Measurements from ENCODE around the gene DTNBP1. TPM values are rescaled to one million over a fixed set of nuclear protein-coding genes. Genes with fewer than 3 reads are reported as not detected.

Gene DTNBP1
- total RNA-seq, 2 donors from 2014 or later = 21.0 to 26.9 TPM

DNA sequence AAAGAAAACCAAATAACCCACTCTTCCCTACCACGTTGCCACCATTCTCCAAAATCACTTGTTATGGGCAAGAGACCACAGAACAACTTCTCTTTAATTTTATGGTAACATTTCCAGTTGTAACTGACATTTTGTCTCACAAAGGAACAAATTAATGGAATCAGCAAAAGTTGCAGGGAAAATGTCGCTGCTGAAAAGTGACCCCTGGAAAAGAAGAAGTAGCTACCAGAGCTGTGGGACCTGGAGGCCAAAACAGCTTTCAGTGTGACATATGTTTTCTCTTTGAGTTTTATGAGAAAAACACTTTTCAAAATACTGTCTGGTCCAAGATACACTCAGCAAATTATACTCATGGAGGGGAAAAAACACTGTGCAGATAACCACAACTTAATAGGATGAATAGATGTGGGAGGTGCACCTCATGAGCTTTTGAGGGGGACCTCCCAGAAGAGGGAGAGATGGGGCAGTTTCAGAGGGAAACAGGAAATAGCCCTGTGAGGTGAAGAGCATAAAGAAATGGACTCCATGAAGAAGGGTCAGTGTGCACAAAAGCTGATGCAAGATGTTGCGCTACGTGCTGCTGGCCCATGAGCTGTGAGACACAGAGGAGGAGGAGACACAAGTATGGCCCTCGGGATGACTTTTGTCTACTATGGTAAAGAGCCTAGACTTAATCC, 87.3 kb downstream of the DTNBP1 start:
- DNase-seq = no peak
- ATAC-seq = no peak
- intact Hi-C loops (cut with DNase I, micrococcal nuclease) = no loop called here

DNA sequence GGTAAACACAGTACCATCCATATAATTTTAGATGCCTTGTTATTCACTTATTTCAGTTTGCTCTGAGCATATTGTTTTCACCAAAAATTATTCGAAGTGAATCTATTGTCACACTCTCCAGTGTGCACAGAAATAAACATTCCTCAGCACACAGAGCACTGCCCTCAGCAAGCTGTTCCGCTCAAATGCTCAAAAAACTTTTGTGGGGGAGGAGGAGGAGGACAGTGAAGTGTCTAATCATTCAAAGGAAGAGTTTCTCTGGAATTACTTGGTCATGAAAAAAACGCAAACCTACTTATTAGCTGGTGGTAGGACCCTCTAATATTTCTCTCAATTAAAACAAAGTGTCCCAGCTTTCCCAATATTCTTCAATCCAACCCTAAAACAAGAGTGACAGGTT, 88.3 kb downstream of the DTNBP1 start:
- intact Hi-C loops (cut with DNase I, micrococcal nuclease) = no loop called here
- ATAC-seq = no peak
- no peak for DNase-seq

DNA sequence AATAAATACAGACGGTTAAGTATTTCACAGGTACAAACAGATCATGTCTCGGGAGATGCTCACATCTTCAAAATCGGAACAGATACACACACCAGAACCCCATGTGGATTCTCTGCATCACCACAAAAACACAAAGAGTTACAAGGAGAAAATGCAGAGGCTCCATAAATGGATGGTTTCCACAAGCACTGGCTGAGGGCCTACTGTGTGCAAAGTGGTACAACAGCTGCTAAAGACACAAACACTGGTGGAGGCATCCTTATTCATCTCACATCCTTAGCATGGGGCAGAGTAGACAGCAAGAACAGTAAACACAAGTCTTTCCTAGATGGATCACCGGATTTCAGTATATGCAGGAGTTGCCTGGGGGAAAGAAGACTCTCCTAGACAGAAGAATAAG, 88.8 kb downstream of the DTNBP1 start:
- ATAC-seq = no peak
- no peak for DNase-seq
- intact Hi-C loops (cut with DNase I, micrococcal nuclease) = no loop called here

DNA sequence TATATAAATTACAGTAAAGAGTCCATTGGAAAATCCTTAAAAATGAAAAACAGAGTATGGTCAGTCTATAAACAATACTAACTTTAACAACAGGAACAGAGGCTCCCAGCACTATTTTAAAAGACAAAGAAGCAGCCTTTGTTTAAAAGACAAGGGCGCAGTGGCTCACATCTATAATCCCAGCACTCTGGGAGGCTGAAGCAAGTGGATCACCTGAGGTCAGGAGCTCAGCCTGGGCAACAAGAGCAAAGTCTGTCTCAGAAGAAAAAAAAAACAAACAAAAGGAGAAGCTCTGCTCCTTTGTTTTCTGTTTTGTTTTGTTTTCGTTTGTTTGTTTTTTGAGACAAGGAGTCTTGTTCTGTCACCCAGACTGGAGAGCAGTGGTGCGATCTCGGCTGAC, 89.4 kb downstream of the DTNBP1 start:
- no peak for DNase-seq

DNA sequence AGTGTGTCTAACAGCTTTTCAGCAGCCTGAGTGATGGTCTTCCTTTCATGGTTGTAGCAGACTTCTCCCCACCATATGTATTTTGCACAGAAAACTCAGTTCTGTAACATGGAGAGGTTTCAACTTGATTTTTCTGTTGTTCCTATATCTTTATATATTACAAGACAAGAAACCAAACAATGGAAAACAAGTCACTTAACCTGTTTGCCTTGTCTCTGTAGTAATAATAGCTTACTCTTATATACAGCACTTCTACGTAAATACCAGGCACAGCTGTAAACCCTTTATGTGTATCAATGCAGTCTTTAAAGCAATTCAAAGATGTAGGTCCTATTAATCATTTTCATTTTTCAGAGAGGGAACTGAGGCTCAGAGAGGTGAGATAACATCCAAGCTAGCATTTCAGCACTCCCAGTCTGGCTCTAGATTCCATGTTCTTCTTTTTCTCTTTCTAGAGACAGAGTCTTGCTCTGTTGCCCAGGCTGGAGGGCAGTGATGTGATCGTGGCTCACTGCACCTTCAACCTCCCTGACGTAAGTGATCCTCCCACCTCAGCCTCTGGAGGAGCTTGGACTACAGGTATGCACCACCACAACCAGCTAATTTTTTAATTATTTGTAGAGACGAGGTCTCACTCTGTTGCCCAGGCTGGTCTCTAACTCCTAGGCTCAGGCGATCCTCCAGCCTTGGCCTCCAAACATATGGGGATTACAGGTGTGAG, 90.4 kb downstream of the DTNBP1 start:
- intact Hi-C loops (cut with DNase I, micrococcal nuclease) = no loop called here
- DNase-seq (no peak), ATAC-seq (no peak)

More for the DNA sequence above, 89.4 kb downstream of the DTNBP1 start:
- intact Hi-C loops (cut with DNase I, micrococcal nuclease) = no loop called here
- no peak for ATAC-seq

DNA sequence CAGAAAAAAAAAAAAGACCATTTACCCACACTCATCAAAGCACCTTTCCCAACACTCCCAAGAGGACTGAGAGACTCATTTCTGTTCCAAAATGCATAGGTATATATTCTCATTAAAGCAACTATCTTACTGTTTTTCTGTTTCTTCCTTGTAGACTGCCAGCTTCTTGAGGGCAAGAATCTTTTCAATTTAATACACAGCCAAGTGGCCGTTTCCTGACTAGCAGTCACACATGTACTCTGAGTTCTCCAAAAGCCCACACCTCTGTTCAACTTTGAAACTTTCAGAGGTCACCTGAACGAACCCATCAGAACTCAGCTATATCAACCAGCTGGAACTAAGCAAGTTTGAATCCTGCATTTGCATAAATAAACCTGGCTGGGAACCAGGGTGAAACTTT, 92.7 kb downstream of the DTNBP1 start:
- ATAC-seq = no peak
- intact Hi-C loops (cut with DNase I, micrococcal nuclease) = no loop called here
- no peak for DNase-seq

DNA sequence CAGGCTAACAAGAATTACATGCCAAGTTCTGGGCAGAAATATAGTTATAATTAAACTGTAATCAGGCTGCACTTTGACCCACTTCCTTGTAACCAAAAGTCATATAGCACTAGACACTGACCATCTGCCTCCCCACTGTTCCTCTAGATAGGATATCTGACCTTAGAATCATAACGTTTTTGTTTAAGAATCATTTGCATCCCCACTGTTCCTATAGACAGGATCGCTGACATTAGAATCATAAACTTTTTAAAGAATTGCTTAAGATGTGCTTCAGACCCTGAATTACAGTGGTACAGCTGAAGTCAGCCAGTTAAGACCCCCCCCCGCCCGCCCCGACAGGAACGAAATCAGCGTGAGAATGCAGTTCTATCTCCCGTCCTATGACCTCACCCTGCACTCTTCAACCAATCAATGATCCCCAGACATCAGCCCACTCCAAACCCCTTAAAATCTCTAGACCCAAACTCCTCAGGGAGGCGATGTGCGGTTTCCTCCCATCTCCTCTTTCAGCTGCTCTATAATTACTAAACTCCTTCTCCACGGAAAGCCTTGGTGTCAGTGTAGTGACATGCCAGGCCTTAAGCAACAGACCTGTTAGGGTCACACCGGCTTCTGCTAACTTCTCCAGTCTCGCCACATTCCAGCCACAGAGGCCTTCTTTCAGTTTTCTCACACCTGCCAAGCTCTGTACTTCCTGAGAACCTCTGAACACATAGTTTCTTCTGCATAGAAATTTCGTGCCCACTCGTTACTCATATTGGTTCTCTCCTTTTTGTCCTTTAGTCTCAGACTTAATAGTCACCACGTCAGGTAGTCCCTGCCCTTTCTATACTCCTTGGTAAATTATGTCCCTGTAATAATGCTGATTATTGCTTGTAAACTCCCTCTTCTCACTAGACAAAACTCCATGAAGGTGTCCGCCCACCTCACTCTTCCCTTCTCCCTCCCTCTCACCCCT, 93.5 kb downstream of the DTNBP1 start:
- peak; percentile 67 for ATAC-seq
- intact Hi-C loops (cut with DNase I, micrococcal nuclease) = no loop called here
- no peak for DNase-seq

DNA sequence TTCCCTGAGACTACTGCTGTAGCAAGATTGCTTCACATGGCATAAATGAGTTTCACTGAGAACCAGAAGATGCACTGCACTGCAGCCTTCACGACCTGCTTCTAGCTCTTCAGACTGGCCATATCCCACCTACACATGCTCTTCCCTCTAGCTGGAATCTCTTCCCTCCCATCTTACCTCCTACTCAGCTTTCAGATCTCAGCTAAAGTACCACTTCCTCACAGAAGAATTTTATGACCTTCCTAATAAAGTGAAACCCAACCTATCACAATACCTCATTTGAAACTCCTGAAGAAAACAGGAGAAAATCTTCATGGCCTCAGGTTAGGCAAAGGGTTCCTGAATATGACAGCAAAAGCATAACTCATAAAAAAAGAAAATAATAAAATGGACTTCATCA, 99.9 kb downstream of the DTNBP1 start:
- no peak for DNase-seq
- ATAC-seq = no peak
- intact Hi-C loops (cut with DNase I, micrococcal nuclease) = no loop called here

DNA sequence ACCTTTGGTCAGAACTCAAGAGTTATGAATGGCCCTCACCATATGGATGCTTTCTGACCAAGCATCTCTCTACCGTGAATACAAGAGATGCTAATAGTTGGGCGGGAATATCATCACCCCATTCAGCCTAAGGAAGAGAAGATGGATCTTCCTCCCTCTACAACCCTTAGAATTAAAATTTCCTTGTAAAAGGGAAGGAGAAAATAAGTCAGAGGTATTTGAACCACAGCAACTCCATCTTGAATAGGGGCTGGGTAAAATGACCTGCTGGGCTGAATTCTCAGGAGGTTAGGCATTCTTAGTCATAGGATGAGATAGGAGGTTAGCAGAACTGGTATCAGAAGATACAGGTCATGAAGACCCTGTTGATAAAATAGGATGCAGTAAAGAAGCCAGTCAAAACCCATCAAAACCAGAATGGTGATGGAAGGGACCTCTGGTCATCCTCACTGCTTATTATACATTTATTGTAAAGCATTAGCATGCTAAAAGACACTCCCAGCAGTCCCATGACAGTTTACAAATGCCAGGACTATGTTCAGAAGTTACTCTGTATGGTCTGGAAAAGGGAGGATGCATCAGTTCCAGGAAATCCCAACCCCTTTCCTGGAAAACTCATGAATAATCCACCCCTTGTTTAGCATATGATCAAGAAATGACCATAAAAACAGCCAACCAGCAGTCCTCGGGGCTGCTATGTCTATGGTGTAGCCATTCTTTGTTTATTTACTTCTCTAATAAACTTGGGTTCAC, 101.2 kb downstream of the DTNBP1 start:
- intact Hi-C loops (cut with DNase I, micrococcal nuclease) = no loop called here
- DNase-seq (no peak), ATAC-seq (no peak)

DNA sequence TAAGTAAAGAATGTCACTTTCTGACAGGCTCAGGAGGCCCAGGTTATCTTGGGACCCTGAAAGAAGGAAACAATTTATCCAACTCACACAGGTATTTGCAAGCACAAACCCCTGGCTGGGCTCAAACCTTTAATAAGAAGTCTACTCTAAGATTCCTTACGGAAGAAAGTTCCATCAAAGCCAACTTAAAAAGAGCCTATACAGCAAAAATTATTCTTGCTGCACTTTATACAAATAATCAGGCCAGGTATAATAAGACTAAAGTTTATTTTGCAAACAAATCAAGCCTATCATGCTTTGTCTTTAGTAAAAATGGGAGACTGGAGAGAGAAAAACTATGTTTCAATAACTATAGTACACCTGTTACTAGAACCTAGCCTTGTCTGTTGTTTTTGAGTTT, 102.1 kb downstream of the DTNBP1 start:
- intact Hi-C loops (cut with DNase I, micrococcal nuclease) = no loop called here
- DNase-seq (no peak), ATAC-seq (no peak)

DNA sequence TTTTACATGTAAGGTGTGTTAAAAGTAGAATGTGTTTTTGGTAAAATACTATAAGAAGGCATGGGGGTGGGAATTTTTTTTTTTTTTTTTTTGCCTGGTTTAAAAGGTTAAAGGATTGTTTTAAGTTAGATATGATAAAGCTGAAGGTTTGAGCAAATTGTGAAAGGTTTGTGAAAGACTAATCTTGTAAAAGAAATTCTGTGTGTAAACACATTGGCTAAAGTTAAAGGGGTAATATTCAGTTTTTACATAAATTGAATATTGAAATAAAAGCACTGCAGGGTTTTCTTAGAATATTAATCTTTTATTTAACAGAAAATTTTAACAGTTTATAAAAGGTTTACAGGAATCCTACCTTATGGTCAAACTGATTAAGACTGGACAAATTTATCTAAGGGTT, 105.7 kb downstream of the DTNBP1 start:
- intact Hi-C loops (cut with DNase I, micrococcal nuclease) = no loop called here
- DNase-seq (no peak), ATAC-seq (no peak)

DNA sequence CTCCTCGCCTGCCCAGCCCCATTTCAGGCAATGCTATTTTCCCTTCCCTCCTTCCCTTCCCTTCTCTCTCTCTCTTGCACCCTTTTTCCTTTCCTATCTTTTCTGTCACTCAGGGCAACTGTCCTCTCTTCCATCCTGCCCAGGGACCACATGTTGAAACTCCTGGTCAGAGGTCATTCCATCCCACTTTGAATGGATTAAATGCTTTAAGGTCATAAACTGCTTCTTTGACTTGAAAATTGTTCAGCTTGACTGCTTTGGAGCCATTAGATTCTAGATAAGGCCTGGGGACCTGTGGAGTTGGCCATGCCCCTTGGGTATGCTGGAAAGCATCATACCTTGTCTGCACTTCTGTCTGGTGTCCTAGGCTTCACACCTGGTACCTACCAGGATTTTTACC, 106.1 kb downstream of the DTNBP1 start:
- intact Hi-C loops (cut with DNase I, micrococcal nuclease) = no loop called here
- DNase-seq (no peak), ATAC-seq (no peak)

DNA sequence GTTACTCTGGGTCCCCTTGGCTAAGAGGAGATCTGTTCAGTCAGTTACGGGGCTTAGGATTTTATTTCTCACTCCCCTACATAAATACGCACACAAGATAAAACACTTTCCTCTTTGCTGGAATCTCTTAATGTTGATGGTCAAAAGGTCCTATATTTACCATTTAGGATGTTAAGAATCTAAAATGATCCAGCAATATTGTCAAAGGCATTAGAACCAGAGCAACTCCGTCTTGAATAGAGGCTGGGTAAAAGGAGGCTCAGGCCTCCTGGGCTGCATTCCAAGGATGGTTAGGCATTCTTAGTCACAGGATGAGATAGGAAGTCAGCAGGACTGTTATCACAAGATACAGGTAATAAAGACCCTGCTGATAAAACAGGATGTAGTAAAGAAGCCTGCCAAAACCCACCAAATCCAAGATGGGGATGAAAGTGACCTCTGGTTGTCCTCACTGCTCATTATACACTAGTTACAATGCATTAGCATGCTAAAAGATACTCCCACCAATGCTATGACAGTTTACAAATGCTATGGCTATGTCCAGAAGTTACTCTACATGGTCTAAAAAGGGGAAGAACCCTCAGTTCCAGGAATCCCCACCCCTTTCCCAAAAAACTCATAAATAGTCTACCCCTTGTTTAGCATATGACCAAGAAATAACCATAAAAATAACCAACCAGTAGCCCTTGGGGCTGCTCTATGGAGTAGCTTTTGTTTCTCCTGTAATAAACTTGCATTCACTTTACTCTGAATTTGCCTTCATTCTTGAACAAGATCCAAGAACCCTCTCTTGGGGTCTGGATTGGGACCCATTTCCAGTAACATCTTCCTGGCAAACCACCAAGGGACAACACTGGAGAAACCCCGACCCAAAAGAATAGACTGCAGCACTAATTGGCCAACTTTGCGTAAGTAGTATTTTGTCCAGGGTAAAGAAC, 107.5 kb downstream of the DTNBP1 start:
- DNase-seq (no peak), ATAC-seq (no peak)
- intact Hi-C loops (cut with DNase I, micrococcal nuclease) = no loop called here

DNA sequence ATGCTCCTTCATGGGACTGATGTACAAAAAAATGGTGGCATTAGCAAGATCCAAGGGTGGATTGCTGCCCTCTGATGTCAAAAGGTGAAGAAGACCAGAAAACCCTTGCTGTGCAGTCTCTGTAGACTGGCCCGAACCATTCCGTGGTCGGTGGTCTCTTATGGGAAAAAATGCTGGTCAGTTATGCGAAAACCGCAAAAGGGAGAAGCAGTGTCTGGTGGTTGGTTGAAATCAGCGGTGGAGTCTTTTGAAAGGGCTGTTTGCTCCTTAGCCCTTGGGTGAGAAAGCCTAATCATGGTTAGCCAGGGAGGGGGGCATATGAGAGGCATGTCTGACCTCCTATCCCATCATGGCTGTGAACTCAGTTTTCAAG, 108.1 kb downstream of the DTNBP1 start:
- DNase-seq (no peak), ATAC-seq (no peak)
- intact Hi-C loops (cut with DNase I, micrococcal nuclease) = no loop called here

DNA sequence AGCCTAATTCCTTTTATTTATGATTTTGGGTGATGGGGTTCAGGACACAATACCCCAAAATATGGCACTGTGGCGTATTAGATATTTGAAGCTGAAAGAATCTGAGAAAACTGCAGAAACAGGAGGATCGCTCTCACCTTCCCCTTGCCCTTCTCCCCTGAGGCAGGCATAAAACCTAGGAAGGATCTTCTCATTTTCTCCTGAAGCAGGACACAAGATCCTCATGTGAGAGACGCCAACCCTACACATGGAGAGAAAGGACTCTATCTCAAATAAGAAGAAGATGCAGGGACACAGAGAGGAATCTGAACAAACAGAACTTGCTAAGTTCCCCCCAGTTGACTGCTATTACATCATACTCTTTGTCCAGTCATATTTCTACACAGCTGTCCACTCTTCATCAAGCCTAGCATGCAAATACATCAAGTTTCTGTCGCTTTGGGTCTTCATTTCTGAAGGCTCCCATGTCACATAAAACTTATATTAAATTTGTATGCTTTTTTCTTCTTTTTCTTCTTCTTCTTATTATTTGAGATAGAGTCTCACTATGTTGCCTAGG, 109.0 kb downstream of the DTNBP1 start:
- DNase-seq (no peak), ATAC-seq (no peak)
- intact Hi-C loops (cut with DNase I, micrococcal nuclease) = no loop called here

DNA sequence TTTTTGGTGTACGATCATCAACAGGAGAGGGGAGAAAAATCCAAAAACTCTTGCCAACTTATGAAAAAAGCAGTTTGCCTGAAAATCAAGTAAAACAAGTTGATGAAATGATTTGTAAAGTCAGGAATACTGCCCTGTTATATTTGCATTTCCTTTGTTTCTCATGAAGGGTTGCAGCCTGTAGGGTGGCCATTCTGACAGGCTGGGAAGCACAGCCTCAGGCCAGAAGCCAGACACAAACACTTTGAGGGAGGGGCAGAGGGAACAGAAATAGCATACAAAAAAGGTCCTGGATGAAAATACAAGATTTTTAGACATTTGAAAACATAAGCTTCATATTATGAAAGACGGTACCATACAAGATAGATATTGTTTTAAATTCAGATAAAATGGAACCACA, 109.8 kb downstream of the DTNBP1 start:
- intact Hi-C loops (cut with DNase I, micrococcal nuclease) = no loop called here
- DNase-seq = no peak
- no peak for ATAC-seq

DNA sequence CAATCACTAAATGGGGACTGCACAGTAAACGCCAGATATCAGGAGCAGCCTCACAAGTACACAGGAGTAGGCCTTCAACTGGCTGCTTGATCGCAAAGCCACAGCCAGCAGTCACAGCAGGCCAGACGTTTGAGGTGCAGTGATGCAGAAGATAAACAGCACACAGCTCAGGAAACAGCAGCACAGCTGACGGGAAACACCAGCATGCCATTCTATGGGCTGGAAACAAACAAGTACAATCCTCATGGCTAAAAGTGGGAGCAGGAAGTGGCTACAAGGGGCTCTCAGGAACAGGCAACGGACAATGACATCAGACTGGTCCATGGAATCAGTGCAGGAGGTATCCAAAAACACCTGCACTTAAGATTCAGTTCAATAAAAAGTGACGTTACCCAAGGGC, 111.0 kb downstream of the DTNBP1 start:
- no peak for ATAC-seq
- no peak for DNase-seq
- intact Hi-C loops (cut with DNase I, micrococcal nuclease) = no loop called here

DNA sequence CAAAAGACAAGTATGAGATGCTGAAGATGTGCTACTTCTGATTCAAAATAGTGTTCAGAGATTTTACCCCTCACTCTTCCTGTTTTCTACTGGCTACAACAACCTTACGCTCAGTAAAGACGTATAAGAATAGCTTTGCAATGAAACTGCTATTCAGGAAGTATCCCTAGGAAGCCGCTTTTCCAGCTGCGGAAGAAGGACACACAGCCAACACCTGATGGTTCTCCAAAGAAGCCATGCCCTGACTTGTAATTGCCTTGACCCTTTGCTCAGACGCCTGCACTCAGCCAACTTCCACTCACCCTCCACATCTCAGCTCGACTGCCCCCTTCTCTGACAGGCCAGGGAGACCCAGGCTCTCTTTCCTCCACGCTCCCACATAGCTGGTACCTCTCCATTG, 111.6 kb downstream of the DTNBP1 start:
- no peak for DNase-seq
- no peak for ATAC-seq

More for the DNA sequence above, 111.6 kb downstream of the DTNBP1 start:
- intact Hi-C loops (cut with DNase I, micrococcal nuclease) = no loop called here
